Measurements from ENCODE around the gene NAALADL2. TPM values are rescaled to one million over a fixed set of nuclear protein-coding genes. Genes with fewer than 3 reads are reported as not detected.

Gene NAALADL2
- total RNA-seq, 2 experiments from 2014 or later = 0.30 to 1.2 TPM

DNA sequence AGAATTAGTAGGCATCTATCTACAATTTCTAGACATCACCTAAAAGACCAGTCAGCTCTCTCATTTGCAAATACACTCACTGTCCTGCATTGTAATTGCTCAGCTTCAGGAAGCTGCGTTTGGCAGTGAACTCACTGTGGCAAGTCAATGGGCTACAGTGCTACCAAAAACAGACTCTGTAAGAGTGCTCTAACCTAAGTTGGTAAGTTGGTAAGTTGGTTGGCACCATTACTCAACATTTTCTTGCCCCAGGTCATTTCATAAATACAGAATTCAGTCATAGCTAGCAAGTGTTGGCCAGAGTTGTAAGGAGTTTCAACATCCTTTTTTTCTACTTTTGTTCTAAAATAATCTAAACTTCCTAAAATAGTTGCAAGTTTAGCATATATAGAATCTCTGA is 466.3 kb downstream of the NAALADL2 start:
- intact Hi-C loops (cut with DNase I, micrococcal nuclease) = no loop called here

DNA sequence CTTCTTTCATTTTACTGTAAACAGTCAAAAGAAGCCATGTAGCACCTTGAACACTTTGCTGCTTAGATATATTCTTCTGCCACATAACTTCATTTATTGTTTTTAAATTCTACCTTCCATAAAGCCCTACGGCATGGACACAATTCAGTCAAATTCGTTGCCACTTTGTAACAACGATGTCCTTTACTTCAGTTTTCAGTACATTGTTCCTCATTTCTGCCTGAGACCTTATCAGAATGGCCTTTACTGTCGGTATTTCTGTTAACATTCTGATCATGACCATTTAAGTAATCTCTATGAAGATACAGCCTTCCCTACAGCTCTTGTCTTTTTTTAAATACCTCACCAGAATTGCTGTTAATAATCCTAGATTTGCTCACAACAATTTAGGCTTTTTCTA is 466.9 kb downstream of the NAALADL2 start:
- ATAC-seq (ENCODE audit: poor library complexity) (no peak), DNase-seq (no peak)
- ChIA-PET POLR2A (no interaction called here), CTCF (no interaction called here)
- Mint-ChIP-seq H3K27me3 (no peaks in the 10 kb centered on the region), H3K4me3 (no peak overlapping the region), H3K36me3 (ENCODE audit: low read depth) (no peaks in the 10 kb centered on the region), H3K27ac (no peak overlapping the region), H3K4me1 (ENCODE audit: low read depth) (no peaks in the 10 kb centered on the region), H3K9me3 (peaks cover 6% of the 10 kb centered on the region)
- Histone ChIP-seq H3K4me1 (ENCODE audit: insufficient read depth, low read length) (no peaks in the 10 kb centered on the region), H3K27me3 (ENCODE audit: control insufficient read depth in 1 of 2, insufficient read depth in 2 of 2, low read length in 2 of 2) (no peaks in the 10 kb centered on the region), H3K4me3 (ENCODE audit: low read length) (no peak overlapping the region), H3K9me3 (ENCODE audit: control insufficient read depth in 1 of 2, insufficient read depth in 1 of 2, low read length in 2 of 2) (peaks cover 0 to 4% of the 10 kb centered on the region in 2 experiments), H3K27ac (ENCODE audit: low read depth in 1 of 2, low read length in 2 of 2) (no peak overlapping the region), H3K36me3 (ENCODE audit: insufficient read depth, low read length) (no peaks in the 10 kb centered on the region)
- TF ChIP-seq, protein P1, sequence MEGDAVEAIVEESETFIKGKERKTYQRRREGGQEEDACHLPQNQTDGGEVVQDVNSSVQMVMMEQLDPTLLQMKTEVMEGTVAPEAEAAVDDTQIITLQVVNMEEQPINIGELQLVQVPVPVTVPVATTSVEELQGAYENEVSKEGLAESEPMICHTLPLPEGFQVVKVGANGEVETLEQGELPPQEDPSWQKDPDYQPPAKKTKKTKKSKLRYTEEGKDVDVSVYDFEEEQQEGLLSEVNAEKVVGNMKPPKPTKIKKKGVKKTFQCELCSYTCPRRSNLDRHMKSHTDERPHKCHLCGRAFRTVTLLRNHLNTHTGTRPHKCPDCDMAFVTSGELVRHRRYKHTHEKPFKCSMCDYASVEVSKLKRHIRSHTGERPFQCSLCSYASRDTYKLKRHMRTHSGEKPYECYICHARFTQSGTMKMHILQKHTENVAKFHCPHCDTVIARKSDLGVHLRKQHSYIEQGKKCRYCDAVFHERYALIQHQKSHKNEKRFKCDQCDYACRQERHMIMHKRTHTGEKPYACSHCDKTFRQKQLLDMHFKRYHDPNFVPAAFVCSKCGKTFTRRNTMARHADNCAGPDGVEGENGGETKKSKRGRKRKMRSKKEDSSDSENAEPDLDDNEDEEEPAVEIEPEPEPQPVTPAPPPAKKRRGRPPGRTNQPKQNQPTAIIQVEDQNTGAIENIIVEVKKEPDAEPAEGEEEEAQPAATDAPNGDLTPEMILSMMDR (IDR thresholded peaks at IDR 0.05) = no peak
- intact Hi-C loops (cut with DNase I, micrococcal nuclease) = no loop called here

More for the DNA sequence above, 466.3 kb downstream of the NAALADL2 start:
- Mint-ChIP-seq H3K4me3 (no peak overlapping the region), H3K4me1 (ENCODE audit: low read depth) (no peaks in the 10 kb centered on the region), H3K36me3 (ENCODE audit: low read depth) (no peaks in the 10 kb centered on the region), H3K27ac (no peak overlapping the region), H3K9me3 (peaks cover 6% of the 10 kb centered on the region), H3K27me3 (no peaks in the 10 kb centered on the region)
- no peaks in the 10 kb centered on the region for H3K27me3 ChIP-seq (ENCODE audit: control insufficient read depth in 1 of 2, insufficient read depth in 2 of 2, low read length in 2 of 2)
- no peaks in the 10 kb centered on the region for H3K4me1 ChIP-seq (ENCODE audit: insufficient read depth, low read length)
- H3K36me3 ChIP-seq (ENCODE audit: insufficient read depth, low read length) = no peaks in the 10 kb centered on the region
- no peak overlapping the region for H3K27ac ChIP-seq (ENCODE audit: low read depth in 1 of 2, low read length in 2 of 2)
- ATAC-seq (ENCODE audit: poor library complexity) (no peak), DNase-seq (no peak)
- TF ChIP-seq, protein P1 (IDR thresholded peaks at IDR 0.05) = no peak
- H3K4me3 ChIP-seq (ENCODE audit: low read length) = no peak overlapping the region
- ChIA-PET POLR2A (no interaction called here), CTCF (no interaction called here)
- peaks cover 0 to 4% of the 10 kb centered on the region in 2 experiments for H3K9me3 ChIP-seq (ENCODE audit: control insufficient read depth in 1 of 2, insufficient read depth in 1 of 2, low read length in 2 of 2)

DNA sequence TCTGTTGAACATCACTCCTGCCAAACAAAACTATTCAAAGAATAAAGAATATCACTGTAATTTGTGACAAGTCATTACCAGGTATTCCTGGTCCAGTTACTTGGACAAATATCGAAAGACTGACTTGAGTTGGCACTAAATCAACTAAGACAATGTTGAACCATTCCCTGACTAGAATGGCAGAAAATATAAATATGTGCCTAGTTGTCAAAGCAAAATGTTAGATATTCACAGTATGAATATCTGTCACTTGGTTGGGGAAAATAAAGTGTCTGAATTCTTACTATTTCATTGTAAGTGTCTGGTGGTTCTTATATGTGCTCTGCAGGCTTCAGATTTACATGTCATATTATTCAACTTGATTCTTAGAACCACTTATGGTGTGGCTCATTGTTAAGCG is 470.2 kb downstream of the NAALADL2 start:
- H3K9me3 ChIP-seq (ENCODE audit: control insufficient read depth in 1 of 2, insufficient read depth in 1 of 2, low read length in 2 of 2) = peaks cover 0 to 4% of the 10 kb centered on the region in 2 experiments
- no peak overlapping the region for H3K4me3 ChIP-seq (ENCODE audit: low read length)
- H3K4me1 Mint-ChIP-seq (ENCODE audit: low read depth) = no peaks in the 10 kb centered on the region
- H3K4me1 ChIP-seq (ENCODE audit: insufficient read depth, low read length) = no peaks in the 10 kb centered on the region
- H3K27me3 ChIP-seq (ENCODE audit: control insufficient read depth in 1 of 2, insufficient read depth in 2 of 2, low read length in 2 of 2) = no peaks in the 10 kb centered on the region
- ATAC-seq (ENCODE audit: poor library complexity) (no peak), DNase-seq (no peak)
- intact Hi-C loops (cut with DNase I, micrococcal nuclease) = no loop called here
- H3K4me3 Mint-ChIP-seq = no peak overlapping the region
- no peak overlapping the region for H3K27ac Mint-ChIP-seq
- ChIA-PET POLR2A (no interaction called here), CTCF (no interaction called here)
- H3K36me3 ChIP-seq (ENCODE audit: insufficient read depth, low read length) = no peaks in the 10 kb centered on the region
- no peaks in the 10 kb centered on the region for H3K36me3 Mint-ChIP-seq (ENCODE audit: low read depth)
- peaks cover 6% of the 10 kb centered on the region for H3K9me3 Mint-ChIP-seq
- TF ChIP-seq, protein P1 (IDR thresholded peaks at IDR 0.05) = no peak
- no peaks in the 10 kb centered on the region for H3K27me3 Mint-ChIP-seq
- no peak overlapping the region for H3K27ac ChIP-seq (ENCODE audit: low read depth in 1 of 2, low read length in 2 of 2)

All from CD4-positive, alpha-beta T cell (primary cell).